Activated CD4-positive, CD25-positive, alpha-beta regulatory T cell treated with anti-CD3 and anti-CD28 coated beads, Interleukin-2, amount 50 U/mL, for 72 hours (primary cell): Measurements from ENCODE around the gene TSPAN5.

Experiments used
- DNase-seq: peaks from one replicate; pipeline ENCODE4 v3.0.0; 2021

TSPAN5 gene

DNA sequence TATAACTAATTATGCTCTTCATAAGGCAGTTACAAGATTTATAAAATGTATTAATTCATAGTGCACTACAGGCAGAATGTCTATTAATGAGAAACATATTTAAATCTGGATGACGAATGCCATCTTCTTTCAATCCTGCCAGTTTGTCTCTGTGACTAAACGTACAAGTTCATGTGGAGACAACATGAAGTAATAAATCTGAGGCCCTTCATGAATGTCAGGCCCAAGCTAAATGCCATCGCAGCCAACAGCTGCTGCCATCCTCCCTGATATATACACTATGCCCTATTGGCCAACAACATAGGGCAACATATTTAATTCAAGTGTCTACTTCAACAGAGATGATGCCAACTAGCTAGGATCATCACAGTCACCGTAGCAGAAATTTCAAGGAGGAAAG is 43.7 kb downstream of the TSPAN5 start:
- no peak for DNase-seq

DNA sequence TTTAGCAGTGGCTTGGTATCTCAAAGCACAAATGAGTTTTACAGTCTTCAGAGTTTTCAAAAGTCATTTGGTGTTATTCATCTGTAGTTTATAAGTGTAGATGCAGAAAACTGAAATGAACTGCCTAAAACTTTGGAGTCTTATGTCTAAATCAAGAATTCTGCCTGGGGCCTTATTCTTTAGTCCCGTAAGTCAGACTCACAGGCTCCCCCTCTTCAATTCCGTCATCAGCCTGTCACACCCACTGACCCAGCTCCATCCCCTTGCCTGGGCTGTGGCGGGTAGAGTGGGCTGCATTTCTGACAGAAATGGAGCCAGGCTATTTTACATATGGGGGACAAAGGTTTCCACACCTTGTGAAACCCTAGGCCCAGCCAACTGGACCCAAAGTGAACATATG is 44.3 kb downstream of the TSPAN5 start:
- no peak for DNase-seq

DNA sequence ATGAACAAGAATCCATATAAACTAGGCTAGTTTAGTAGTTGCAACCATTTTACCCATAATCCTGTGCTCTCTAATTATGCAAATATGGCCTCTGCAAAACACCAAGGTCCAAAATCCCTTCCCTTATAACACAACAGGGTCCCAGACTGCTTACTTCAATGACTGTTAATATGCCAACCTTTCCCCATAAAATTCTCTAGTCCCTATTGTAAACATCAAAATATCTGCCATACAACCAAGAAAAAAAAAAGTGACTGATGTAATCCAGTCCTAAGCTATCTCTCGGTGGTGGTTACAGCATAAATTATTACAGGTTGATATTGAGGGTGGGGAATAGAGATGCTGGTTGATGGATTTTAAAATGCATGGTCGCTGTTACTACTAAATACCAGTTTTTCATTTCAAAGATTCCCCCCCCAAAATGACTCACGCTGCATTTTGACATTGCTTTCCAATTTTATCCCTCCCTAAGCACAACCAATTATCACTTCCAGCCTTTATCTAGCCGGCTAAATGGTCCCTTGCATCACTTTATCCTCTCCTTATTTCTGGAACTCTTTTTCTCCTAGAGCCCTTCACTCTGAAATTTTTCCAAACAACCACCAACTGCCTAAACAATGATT is 44.8 kb downstream of the TSPAN5 start:
- DNase-seq, result no peak

DNA sequence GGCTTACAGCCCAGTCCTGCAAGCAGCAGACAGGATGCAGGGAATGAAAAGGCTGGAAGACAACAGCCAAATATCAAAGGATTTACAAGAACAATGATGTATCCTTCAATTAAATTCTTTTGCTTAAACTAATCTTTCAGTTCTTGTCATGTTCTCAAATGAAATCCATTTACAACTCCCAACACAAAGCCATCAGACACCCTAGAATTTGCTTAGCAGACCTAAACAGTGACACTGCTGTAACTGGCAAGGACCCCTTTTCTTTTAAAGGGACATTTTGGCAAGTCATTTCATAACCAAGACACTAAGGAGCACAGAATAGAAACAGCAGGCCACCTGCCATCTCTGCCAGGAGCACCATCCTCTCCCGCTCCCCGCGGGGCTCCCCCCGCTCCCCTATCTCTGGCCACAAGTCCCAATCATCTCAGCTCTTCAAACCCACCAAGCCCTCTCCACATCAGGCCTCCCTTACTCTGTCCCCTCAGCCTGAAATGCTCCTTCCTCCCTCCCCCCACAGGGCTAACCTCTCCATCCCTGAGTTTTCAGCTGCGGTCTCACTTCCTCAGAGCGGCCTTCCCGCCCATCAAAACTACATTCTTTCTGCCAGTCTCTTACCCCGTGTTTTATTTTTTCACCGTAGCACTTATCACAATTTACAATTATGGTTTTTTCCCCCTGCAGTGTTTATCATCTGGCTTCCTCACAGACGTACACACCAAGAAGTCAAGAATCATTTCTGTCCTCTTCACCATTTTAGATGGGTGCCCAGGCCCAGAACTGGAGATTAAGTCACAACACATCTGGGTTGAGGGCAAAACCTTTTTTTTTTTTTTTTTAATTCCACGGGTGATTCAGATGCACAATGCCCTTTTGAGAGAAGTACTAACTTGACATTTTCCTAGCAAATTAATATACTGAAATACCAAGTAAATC is 45.8 kb downstream of the TSPAN5 start:
- DNase-seq, result no peak

DNA sequence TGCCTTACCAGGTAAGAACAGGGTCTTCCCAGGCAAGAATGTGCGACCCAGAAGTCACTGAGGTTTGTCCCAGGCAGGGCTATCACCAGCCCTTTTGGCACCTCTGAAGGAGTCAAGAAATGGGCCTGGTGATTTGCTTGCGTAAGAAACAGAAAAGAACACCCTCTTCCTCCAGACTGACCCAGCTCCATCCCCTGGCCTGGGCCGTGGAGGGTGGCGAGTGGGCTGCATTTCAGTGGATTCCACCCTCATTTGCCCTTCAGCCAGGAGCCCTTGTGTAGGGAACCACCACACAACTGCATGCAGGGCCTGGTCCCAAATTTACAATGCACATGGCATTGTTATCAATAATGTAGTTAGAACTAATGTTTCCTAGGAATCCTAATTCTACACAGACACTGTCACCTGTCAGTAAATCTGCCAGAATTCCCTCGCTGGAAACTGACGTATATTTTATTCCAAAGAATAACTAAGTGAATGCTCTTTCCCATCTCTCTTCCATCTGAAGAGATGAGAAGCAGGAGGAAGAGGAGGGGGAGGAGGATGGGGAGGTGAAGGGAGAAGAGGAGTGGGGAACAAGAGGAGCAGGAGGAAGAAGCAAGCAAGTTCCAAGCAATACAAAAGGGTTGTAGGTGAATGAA is 46.6 kb downstream of the TSPAN5 start:
- no peak for DNase-seq

DNA sequence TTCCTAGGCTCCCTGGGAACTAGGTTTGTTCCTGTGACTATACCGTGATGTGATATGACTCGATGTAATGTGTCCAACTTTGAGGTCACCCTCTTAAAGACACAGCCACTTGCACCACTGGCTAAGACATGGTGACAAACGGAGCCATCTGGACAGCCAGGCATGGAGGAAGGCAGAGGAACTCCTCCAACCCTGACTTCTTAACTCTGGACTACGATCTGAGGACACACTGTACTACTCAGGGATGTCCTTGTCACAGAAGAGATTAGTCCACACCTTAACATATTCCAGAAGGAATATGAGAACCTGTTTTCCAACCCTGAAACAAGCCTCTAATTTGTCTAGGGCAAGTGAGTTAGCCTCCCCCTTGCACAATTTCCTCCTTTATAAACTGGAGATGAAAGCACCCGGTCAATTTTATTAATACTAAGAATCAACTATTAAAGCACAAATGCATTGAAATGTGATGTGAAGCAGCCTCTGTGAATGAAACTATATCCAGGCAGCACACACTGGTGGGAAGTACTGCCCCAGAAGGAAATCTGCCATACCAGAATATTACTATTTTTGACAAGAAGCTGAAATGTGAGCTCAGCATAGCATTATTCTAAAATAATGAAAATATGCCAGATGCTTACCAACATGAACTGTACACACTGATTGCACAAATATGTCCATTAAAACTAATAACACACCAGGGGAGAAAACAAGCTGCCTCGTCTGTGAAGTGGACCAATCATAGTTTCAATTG is 47.3 kb downstream of the TSPAN5 start:
- DNase-seq, result no peak

DNA sequence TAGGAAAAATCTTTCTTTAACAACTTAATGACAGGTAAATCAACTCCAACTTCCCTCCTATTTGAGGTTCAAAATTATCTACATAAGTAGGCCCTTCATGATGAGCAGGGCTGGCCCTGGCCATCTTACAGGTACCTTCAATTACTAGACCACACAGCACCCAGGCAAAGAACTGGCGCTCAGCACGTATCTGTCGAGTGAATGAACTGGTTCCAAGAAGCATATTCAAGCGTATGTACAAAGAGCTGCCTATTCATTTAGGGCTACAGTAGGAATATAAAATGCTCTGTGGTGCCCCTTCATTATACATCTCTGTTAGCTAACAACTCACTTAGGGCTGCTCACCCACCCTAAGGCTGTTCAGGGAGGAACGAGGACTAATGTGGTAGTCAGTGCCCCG is 48.0 kb downstream of the TSPAN5 start:
- DNase-seq, result no peak

DNA sequence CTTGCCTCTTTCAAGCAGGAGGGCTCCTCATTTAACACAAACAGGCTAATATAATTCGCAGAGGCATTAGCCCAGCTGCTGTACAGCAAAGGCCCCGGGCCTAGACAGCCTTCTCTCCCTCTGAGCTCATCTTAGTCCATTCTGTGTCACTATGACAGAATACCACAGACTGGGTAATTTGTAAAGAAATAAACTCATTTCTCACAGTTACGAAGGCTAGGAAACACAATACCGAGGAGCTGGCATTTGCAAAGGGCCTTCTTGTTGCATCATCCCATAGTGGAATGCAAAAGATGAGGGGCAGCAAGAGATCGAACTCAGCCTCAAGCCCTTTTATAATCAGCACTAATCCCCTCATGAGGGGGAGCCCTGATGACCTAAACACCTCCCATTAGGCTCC is 48.5 kb downstream of the TSPAN5 start:
- no peak for DNase-seq

DNA sequence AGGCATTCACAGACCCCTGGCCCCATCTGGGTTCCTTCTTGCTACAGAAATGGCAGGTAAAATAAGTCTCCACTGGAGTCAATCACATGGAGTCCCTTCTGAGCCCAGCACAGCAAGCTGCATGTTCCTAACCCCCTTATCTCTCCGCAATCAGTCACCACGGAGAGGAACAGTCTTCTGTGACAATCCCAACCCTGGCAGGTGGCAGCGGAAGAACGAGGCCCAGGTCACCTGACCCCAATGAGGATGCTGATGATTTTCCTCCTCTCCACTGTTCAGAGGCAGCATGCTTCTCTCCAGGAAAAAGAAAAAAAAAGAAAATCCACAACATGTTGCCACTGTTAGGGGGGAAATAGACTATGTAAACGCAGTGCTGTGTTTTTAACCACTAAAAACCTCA is 50.1 kb downstream of the TSPAN5 start:
- no peak for DNase-seq

DNA sequence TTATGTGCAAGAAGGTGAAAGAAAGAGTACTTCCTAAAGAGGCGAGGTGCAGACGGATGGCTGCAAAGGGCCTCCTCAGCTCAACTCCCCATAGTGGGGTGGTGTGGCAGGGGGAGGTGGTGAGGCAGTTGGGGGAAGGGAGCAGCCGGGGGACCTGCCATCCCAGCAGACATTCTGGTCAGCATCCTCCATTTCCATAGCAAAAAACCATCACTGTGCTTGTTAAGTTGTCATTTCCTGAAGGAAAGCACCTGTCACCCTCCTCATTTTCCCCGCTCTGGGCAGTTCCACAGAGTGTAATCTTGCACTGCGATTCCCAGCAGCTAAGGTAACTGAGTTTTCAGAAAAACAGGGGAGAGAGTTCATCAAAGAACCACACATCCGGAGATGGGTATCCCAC is 51.5 kb downstream of the TSPAN5 start:
- DNase-seq, result no peak

DNA sequence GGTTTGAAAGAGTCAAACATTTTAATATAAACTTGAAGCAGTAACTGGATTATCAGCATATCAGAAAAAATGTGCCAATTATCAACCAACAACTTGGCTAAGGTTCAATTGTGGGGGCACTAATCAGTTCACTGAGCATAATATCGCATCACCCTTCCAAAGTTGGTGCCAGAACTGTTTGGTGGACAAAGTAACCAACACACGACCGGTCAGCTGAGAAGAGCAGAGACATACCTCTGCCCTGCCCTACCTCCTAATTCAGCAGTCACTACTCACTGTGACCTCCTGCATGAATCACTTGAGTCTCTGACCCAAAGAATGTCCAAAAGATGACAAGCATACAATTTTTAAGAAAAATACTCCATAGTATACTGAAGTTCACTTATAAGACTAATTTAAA is 53.2 kb downstream of the TSPAN5 start:
- DNase-seq, result no peak

DNA sequence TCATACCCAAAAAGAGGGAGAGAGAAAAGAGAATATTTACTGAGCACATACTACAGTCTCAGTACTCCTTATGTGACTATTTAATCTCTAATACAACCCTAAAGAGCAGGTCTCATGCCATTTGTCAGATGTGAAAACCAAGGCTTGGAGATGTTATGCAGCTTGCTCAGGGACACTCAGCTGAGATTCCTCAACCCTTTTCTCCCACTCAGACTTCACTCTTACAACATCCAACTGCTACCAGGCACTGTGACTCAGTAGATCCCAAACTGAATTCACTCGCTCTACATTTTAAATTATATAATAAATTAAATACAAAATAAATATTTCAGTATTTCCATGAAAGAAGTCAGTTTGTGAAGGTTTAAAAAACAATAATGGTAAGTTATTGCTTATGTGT is 53.7 kb downstream of the TSPAN5 start:
- no peak for DNase-seq

DNA sequence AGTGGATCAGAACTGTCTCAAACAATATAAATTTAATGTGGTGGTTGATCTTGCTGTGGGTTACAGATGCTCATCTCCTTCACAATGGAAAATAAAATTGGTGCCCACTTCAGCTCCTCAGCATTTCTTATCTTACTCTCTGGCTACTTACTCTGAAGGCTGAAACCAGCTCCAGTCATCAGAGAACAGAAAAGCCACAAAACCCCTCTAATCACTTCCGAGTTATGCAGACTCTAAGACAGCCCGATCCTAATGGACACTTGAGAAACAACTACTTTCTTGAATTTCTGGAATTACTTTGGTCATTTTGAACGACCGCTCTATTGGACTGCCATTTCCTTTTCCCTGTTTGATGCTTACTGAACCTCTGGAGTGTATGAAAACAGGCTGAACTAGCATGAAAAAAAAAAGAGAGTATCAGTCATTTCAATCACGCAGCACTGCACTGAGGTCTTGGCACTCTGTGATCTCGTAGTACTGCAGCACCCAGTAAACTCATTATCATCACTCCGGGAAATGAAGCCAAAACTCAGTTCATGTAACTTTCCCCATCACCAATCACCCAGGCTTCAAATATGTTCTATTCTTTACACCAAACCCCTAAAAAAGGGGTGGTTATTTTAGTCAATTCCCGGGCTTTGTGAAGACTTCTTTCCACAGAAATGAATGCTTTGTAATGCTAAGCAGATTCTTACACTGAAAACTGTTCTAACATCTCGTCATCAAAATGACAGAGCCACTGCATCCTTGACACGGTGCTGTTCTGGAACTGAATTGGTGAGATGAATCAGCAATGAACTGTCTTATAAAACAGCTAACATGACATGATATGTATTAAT is 54.5 kb downstream of the TSPAN5 start:
- no peak for DNase-seq

DNA sequence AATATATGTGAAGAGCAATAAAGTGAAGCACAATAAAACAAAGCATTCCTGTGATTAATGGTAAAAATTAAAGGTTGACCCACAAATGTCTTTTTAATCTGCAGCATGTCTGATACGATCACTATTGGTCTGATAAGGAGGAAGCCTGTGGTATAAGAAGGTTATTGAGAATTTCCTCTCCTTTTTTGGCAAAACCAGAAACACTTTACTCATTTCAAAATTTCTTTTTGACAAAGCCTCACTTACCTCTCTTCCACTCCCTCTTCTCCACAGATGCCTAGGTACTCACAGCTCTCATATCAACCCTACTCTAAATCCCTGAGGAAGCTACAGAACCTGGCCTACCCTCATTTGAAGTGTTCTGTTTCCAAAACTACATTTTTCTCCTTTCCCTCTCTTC is 56.1 kb downstream of the TSPAN5 start:
- no peak for DNase-seq

DNA sequence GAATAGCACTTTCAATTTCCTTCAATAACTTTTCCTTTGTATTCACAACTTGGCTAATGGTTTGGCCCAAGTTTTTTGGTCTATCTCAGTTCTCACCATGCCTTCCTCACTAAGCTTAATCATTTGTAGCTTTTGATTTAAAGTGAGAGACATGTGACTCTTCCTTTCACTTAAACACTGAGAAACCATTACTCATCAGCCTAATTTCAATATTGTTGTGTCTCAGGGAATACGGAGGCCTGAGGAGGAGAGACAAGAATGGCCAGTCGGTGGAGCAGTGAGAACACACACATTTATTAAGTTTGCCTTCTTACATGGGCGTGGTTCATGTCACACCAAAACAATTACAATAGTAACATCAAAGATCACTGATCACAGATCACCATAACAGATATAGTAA is 56.7 kb downstream of the TSPAN5 start:
- no peak for DNase-seq

DNA sequence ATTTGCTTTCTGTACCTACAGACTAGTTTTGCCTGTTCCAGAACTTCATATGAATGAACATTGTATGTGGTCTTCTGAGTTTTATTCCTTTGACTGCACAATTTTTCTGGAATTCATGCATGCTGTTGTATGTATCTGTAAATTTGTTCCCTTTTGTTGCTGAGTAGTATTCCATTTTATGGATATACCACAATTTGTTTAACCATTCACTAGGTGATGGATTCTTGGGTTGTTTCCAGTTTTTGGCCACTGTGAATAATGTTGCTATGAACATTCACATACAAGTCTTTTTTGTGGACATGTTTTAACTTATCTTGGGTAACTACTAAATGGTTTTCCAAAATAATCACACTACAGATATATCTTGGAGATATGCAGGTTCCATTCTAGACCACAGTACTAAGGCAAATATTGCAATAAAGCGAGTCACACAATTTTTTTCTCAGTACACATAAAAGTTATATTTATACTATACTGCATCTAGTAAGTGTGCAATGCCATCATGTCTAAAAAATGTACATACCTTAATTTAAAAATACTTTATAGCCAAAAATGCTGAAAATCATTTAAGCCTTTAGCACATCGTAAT is 58.7 kb downstream of the TSPAN5 start:
- no peak for DNase-seq

DNA sequence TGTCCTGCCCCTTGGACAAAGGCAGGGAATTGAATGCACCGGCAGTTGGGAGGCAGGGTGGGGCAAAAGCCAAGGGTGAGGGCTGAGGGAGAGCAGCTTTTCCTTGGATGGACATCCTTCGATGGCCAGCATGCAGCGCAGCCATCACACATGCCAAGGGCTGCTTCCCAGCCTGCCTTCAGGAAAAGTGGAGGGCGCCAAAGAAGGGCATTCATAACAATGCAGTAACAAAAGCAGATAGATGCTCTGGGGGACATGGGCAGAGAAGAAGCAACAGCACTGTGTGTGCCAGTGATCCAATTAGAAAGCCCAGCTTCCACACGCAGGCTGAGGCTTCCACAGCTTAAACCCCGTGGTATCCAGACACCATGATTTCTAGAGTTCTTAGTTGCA is 71.5 kb downstream of the TSPAN5 start:
- DNase-seq, result no peak

DNA sequence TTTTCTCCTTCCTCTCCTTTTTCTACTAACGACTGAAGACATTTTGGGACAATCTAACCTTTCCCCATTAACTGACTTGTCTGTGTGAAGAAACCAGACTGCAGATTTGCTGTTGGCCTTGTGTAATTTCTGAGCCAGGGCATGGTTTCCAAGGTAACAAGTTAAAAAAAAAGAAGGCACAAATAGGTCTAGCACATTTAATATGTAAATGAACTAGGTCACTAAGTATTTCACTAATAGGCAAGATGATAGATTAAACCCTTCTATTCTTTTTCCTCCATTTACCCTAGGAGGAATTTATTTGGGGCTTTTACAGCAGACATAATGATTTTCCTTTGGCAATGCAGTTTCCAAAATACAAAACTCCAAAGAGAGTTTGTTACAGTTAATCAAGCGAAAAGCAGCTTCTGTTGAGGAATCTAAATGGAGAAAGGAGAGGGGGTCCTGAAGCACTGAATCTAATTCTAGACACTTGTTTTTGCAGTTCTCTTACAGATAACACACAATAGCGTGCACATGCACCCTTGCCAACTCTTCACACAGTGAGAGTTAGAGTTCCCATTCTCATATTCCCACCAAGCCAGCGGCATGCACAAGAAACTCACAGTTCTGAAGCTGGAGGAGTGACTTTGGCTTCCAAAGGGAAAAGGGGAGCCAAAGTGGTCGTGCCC is 72.0 kb downstream of the TSPAN5 start:
- no peak for DNase-seq

DNA sequence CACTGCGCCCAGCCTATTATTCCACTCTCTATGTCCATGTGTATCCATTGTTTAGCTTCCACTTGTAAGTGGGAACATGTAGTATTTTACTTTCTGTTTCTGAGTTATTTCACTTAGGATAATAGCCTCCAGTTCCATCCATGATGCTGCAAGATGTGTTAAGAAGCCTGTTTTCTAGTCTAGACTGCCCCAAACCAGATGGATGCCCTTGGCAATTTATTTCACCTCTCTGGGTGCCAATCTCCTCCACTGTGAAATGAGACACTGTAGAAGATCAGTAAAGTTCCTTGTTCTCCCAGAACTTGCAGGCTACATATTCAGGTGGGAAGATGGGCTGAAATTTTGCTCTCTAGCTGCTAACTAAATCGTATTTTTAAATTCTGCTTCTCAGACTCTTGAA is 72.8 kb downstream of the TSPAN5 start:
- no peak for DNase-seq

DNA sequence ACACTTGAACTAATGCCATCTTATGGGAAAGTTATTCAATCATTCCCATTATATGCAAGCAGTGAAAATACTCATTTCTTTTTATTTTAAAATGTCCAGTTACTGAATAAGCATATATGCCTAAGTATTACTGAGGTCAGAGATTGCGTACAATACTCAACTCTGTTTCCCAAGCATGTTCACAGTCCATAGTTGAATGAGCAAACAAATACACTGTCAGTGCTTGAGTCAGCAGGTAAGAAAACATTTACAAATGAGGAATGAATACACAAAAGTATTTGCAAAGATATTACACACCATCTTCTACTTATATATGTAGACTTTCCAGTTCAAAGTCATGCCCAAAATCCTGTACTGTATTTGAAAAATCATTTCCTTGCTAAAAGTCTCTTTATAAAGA is 74.1 kb downstream of the TSPAN5 start:
- no peak for DNase-seq

DNA sequence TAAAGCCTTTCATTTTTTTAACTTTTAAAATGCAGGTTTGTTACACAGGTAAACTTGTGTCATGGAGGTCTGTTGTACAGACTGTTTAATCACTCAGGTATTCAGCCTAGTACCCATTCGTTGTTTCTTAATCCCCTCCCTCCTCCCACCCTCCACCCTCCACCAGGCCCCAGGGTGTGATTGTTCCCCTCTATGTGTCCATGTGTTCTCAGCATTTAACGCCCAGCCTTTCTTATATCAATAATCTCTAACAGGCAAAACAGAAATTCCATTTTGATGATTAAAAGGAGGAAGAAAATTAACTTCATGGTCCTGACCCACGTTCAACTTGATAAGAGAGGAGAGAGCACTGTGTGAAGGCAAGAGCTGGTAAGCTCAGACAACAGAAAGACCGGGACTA is 75.1 kb downstream of the TSPAN5 start:
- DNase-seq, result no peak

DNA sequence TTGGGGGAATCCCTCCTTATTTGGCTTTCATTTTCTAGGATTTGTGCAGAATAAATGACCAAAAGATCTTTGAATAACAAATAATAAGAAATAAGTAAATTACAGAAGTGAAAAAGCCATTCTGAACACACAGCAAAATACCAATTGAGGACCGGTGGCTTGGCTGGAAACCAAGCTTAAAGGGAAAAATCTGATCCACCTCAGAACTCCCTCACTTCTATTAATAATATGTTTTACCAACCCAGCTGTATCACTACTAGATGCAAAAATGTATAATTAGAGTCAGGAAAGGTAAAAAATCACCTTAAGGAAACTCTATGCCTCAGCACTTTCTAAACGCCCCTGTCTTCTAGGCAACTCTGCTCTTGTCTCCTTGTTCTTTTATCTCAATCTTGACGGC is 77.3 kb downstream of the TSPAN5 start:
- no peak for DNase-seq
